ENCODE measurements around the gene NECAB3.

DNA sequence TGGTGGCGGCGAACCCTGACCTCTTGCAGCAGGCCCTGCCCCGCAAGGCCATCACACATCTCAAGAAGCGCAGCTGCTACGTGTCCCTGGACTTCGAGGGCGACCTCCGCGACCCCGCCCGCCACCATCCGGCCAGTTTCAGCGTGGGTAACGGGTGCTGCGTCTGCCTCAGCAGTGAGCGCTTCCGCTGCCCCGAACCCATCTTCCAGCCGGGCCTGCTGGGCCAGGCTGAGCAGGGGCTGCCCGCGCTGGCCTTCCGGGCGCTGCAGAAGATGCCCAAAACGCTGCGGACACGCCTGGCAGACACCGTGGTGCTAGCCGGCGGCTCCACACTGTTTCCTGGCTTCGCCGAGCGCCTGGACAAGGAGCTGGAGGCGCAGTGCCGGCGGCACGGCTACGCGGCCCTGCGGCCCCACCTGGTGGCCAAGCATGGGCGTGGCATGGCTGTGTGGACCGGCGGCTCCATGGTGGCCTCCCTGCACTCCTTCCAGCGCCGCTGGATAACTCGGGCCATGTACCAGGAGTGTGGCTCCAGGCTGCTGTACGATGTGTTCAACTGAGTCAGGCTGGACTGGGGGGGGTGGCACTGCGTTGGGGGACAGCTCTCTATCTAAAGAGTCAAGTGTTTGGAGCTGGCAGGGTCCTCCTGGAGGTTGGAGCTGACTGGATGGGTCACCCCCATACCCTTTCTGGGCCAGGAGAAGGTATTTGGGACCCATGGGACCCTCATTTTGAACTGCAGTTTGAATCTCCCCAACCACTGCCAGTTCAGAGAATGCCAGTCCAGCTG is 6.4 kb downstream of the NECAB3 start:
- TF ChIP-seq, protein P1, sequence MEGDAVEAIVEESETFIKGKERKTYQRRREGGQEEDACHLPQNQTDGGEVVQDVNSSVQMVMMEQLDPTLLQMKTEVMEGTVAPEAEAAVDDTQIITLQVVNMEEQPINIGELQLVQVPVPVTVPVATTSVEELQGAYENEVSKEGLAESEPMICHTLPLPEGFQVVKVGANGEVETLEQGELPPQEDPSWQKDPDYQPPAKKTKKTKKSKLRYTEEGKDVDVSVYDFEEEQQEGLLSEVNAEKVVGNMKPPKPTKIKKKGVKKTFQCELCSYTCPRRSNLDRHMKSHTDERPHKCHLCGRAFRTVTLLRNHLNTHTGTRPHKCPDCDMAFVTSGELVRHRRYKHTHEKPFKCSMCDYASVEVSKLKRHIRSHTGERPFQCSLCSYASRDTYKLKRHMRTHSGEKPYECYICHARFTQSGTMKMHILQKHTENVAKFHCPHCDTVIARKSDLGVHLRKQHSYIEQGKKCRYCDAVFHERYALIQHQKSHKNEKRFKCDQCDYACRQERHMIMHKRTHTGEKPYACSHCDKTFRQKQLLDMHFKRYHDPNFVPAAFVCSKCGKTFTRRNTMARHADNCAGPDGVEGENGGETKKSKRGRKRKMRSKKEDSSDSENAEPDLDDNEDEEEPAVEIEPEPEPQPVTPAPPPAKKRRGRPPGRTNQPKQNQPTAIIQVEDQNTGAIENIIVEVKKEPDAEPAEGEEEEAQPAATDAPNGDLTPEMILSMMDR (IDR thresholded peaks at IDR 0.05) = peak; percentile 66
- TF ChIP-seq POLR2AphosphoS5 (IDR thresholded peaks at IDR 0.05; ENCODE audit: low read depth, low read length) = no peak
- no peak for TF ChIP-seq GATA2 (CRISPR knock-in tag; IDR thresholded peaks at IDR 0.05)
- peak; percentile 18; the same call in 1 of the 2 replicates for TF ChIP-seq MXI1 (IDR thresholded peaks at IDR 0.05; ENCODE audit: low read depth, low read length)
